ENCODE results near the gene HINT2.
A peak's percentile ranks its signal among the peaks of the same experiment; 100 is the strongest.

HINT2 gene

DNA sequence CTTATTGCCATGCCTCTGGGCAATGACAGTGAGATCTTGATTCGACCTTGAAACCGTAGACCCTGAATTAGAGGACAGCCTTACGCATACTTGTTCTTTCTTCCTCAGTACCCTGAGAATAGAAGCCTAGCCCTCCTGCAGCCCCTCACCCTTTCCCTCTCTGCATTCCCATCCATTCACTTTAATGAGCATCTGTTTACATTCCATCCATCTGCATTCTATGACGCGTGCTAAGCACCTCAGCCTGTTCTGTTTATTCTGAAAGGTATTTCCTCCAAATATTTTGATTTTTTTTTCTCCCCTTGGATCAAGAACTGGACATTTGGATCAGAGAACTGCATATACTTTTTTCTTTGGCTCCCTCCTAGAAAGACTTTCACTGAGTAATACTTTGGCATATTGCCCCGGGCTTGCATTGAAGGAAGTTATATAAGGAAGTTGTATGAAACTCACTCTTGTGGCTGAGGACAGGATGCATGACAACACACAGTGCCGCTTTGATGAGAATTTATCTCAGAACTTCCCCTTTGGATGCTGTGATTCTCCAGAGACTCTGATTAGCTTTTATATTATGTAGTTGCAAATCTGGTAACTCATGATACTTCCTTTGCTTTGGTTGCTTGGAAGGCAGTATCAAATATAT, 29.9 kb upstream of the HINT2 start:
- no peaks in the 10 kb centered on the region for H3K27me3 ChIP-seq
- peaks cover 10 to 47% (median 19%) of the 10 kb centered on the region in 3 donors for H3K36me3 ChIP-seq
- H3K4me1 ChIP-seq: peaks cover 0 to 42% (median 24%) of the 10 kb centered on the region in 4 donors
- intact Hi-C loops (cut with DNase I; ENCODE audit: low total_unique reads): no loop called here
- no peak for TF ChIP-seq CTCF (IDR thresholded peaks at IDR 0.05)
- H3K4me3 ChIP-seq: no peak overlapping the region
- no peaks in the 10 kb centered on the region for H3K9me3 ChIP-seq
- H3K27ac ChIP-seq: peak overlapping the region; percentile 6 to 24
- peak in 1 of 2 donors; percentile 65 for DNase-seq

DNA sequence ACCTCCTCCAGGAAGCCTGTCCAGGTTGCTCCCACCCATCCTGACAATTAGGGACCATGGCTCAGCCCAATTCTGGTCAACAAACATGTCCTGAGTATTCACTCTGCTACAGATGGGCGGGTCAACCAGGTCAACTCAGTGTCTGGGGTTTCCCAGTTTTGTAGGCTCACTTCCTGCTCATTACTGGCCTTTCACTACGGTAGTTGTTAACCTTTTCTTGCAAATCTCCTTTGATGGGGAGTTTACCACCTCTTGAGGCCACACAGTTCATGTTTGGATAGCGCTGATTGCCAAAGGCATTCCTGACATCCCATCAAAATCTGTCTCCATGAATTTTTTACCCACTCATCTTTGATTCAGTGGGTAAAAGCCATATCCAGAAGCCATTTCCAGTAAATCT, 28.0 kb upstream of the HINT2 start:
- Histone ChIP-seq H3K36me3 (peaks cover 10 to 29% (median 19%) of the 10 kb centered on the region in 3 donors), H3K27me3 (no peaks in the 10 kb centered on the region), H3K4me1 (peaks cover 0 to 32% (median 19%) of the 10 kb centered on the region in 4 donors), H3K4me3 (no peak overlapping the region), H3K9me3 (no peaks in the 10 kb centered on the region), H3K27ac (no peak overlapping the region)
- no peak for TF ChIP-seq CTCF (IDR thresholded peaks at IDR 0.05)
- intact Hi-C loops (cut with DNase I; ENCODE audit: low total_unique reads): no loop called here
- DNase-seq: no peak

DNA sequence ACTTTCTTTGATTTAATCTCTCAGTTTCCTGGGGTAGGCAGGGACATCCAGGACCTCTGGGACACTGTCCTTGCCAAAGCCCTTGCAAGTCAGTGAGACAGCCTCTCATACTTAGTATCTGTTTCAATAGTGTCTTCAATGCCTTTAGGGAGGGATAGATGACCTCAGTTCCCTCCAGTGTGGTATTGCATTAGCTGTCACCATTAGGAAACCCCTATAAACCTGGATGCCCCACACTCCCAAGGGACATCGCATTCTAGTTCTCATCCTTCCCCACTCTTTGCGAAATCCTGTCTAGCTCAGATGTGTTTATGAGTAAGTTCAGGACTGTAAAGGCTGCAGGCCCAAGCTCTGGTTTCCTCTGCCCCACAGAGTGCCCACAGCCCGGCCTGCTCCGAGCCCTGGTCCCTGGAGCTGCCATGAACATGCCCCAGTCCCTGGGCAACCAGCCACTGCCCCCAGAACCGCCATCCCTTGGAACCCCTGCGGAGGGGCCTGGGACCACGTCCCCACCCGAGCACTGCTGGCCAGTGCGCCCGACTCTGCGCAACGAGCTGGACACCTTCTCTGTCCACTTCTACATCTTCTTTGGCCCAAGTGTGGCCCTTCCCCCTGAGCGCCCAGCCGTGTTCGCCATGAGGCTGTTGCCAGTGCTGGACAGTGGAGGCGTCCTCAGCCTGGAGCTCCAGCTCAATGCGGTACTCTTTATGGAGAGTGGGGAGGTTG, 27.3 kb upstream of the HINT2 start:
- intact Hi-C loops (cut with DNase I; ENCODE audit: low total_unique reads): no loop called here
- Histone ChIP-seq H3K4me1 (peaks cover 0 to 26% (median 17%) of the 10 kb centered on the region in 4 donors), H3K27ac (no peak overlapping the region), H3K9me3 (no peaks in the 10 kb centered on the region), H3K27me3 (no peaks in the 10 kb centered on the region), H3K36me3 (peaks cover 8 to 23% (median 17%) of the 10 kb centered on the region in 3 donors), H3K4me3 (no peak overlapping the region)
- no peak for TF ChIP-seq CTCF (IDR thresholded peaks at IDR 0.05)
- no peak for DNase-seq

DNA sequence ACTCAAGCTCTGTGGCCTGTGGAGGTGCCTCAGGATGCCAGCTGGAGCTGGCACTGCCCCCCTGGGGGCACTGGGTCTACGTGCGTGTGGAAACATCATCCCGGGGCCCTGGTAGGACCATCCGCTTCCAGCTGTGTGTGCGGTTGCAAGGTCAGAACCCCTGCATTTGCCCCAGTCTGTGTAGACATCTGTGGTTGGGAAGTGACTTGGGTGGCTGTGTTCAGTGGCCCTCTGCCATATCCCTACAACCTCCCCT, 26.7 kb upstream of the HINT2 start:
- Histone ChIP-seq H3K27me3 (no peaks in the 10 kb centered on the region), H3K9me3 (no peaks in the 10 kb centered on the region), H3K4me3 (no peak overlapping the region), H3K27ac (no peak overlapping the region), H3K4me1 (peaks cover 0 to 23% (median 16%) of the 10 kb centered on the region in 4 donors), H3K36me3 (peaks cover 1 to 17% (median 11%) of the 10 kb centered on the region in 3 donors)
- DNase-seq: no peak
- intact Hi-C loops (cut with DNase I; ENCODE audit: low total_unique reads): no loop called here
- TF ChIP-seq CTCF (IDR thresholded peaks at IDR 0.05): no peak

GRCh38 chr9:35840881-35841644, 26.2 kb upstream of the HINT2 start:
- Histone ChIP-seq H3K4me3 (no peak overlapping the region), H3K4me1 (peaks cover 0 to 22% (median 12%) of the 10 kb centered on the region in 4 donors), H3K27me3 (no peaks in the 10 kb centered on the region), H3K27ac (no peak overlapping the region), H3K9me3 (no peaks in the 10 kb centered on the region), H3K36me3 (peaks cover 0 to 11% (median 7%) of the 10 kb centered on the region in 3 donors)
- no peak for TF ChIP-seq CTCF (IDR thresholded peaks at IDR 0.05)
- intact Hi-C loops (cut with DNase I; ENCODE audit: low total_unique reads): no loop called here
- DNase-seq: no peak
